ENCODE measurements around the gene FAM3D.

DNA sequence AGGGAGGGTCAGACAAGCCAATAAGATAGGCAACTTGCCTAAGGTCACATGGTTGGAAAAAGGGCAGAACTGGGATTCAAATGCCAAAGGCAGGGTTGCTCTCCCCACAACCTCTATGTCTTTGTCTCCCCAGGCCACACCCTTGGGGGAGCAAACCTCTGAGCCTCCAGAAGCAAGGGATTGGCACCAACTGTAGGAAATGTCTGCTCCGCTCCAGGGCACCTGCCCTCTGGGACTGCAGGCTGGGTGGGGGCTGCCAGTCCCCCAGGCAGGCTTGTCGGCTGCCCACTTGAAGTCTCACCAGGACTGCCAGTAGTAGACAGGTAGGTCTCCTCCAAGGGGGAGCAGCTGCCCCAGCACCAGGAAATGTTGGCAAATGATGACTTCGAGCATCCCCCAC, 2.0 kb downstream of the FAM3D start:
- TF ChIP-seq GATA2 (IDR thresholded peaks at IDR 0.05; ENCODE audit: low read depth, low read length) = no peak
- TF ChIP-seq GATA3 (IDR thresholded peaks at IDR 0.05; ENCODE audit: low read depth, low read length) = no peak
